SK-N-SH treated with all-trans-retinoic acid at 6 μM for 48 hours (cell line): Measurements from ENCODE around the gene GFPT2.

Experiments used
- ATAC-seq: fragments of 200-7000 bp; cut with Tn5 transposase; 3 replicates; pipeline ENCODE4 v1.9.1; 2020; ENCODE audit warnings: mild to moderate bottlenecking, moderate library complexity
- ARNTL ChIP-seq: fragments of 450-650 bp; formaldehyde crosslinking; IDR thresholded peaks from 2 replicates; pipeline ENCODE4 v1.5.0; 2020; ENCODE audit warnings: low read depth, mild to moderate bottlenecking, moderate library complexity, borderline replicate concordance
- BACH2 ChIP-seq: fragments of 250-450 bp; sonication (Bioruptor Pico); IDR thresholded peaks from 2 replicates; pipeline ENCODE4 v1.9.0; 2021; ENCODE audit warnings: mild to moderate bottlenecking, borderline replicate concordance
- CREB5 ChIP-seq: fragments of 250-450 bp; sonication (Bioruptor Pico); IDR thresholded peaks from 2 replicates; pipeline ENCODE4 v1.5.1; 2020; ENCODE audit warnings: low read depth, mild to moderate bottlenecking, moderate library complexity
- ESRRG ChIP-seq: fragments of 250-450 bp; sonication (Bioruptor Pico); IDR thresholded peaks from 2 replicates; pipeline ENCODE4 v1.6.1; 2021; ENCODE audit warnings: mild to moderate bottlenecking
- ISL1 ChIP-seq: fragments of 250-450 bp; sonication (Bioruptor Pico); IDR thresholded peaks from 2 replicates; pipeline ENCODE4 v2.1.2; 2022; ENCODE audit warnings: mild to moderate bottlenecking, moderate library complexity
- OSR1 ChIP-seq: fragments of 250-450 bp; sonication (Bioruptor Pico); IDR thresholded peaks from 2 replicates; pipeline ENCODE4 v1.8.0; 2022; ENCODE audit warnings: moderate library complexity, mild to moderate bottlenecking, inconsistent platforms
- PPARA ChIP-seq: fragments of 250-450 bp; sonication (Bioruptor Pico); IDR thresholded peaks from 2 replicates; pipeline ENCODE4 v1.5.0; 2020; ENCODE audit warnings: mild to moderate bottlenecking, borderline replicate concordance
- RARB ChIP-seq: fragments of 250-450 bp; sonication (Bioruptor Pico); IDR thresholded peaks from 2 replicates; pipeline ENCODE4 v1.8.0; 2021; ENCODE audit warnings: mild to moderate bottlenecking, moderate library complexity
- SNAI2 ChIP-seq: fragments of 250-450 bp; sonication (Bioruptor Pico); IDR thresholded peaks from 2 replicates; pipeline ENCODE4 v1.5.0; 2020; ENCODE audit warnings: mild to moderate bottlenecking, moderate library complexity
- TOX ChIP-seq: fragments of 250-450 bp; sonication (Bioruptor Pico); IDR thresholded peaks from 2 replicates; pipeline ENCODE4 v1.8.0; 2021; ENCODE audit warnings: mild to moderate bottlenecking, moderate library complexity, borderline replicate concordance
- TSHZ2 ChIP-seq: fragments of 250-450 bp; sonication (Bioruptor Pico); IDR thresholded peaks from 2 replicates; pipeline ENCODE4 v1.5.0; 2020; ENCODE audit warnings: mild to moderate bottlenecking, moderate library complexity
- ZFP3 ChIP-seq: fragments of 250-450 bp; sonication (Bioruptor Pico); IDR thresholded peaks from 2 replicates; pipeline ENCODE4 v1.5.0; 2020; ENCODE audit warnings: mild to moderate bottlenecking, moderate library complexity
- ZFP30 ChIP-seq: fragments of 450-650 bp; formaldehyde crosslinking; IDR thresholded peaks from 2 replicates; pipeline ENCODE4 v1.5.0; 2022; ENCODE audit warnings: mild to moderate bottlenecking, moderate library complexity
- ZNF565 ChIP-seq: fragments of 450-650 bp; formaldehyde crosslinking; conservative IDR thresholded peaks from 2 replicates; pipeline ENCODE4 v1.5.0; 2020; ENCODE audit warnings: low read depth, mild to moderate bottlenecking, moderate library complexity
- ZNF70 ChIP-seq: fragments of 450-650 bp; formaldehyde crosslinking; IDR thresholded peaks from 2 replicates; pipeline ENCODE4 v1.5.0; 2020; ENCODE audit warnings: mild to moderate bottlenecking, moderate library complexity
- ZNF8 ChIP-seq: fragments of 450-650 bp; formaldehyde crosslinking; IDR thresholded peaks from 2 replicates; pipeline ENCODE4 v1.5.0; 2020; ENCODE audit warnings: mild to moderate bottlenecking, moderate library complexity
- TF ChIP-seq, protein P1 (sequence below): fragments of 250-450 bp; sonication (Bioruptor Pico); IDR thresholded peaks from 2 replicates; pipeline ENCODE4 v1.8.0; 2021; ENCODE audit warnings: low read depth, mild to moderate bottlenecking, moderate library complexity, borderline replicate concordance
- TF ChIP-seq, protein P2 (sequence below): fragments of 250-450 bp; sonication (Bioruptor Pico); IDR thresholded peaks from 2 replicates; pipeline ENCODE4 v1.8.0; 2020; ENCODE audit warnings: mild to moderate bottlenecking, moderate library complexity, borderline replicate concordance

GFPT2 gene

GRCh38 chr5:180353980-180354452 lies 880 bp upstream of the GFPT2 start:
- no peak for ATAC-seq
- TF ChIP-seq PPARA (CRISPR knock-in tag) = no peak
- TF ChIP-seq OSR1 = no peak
- TF ChIP-seq, protein P1, sequence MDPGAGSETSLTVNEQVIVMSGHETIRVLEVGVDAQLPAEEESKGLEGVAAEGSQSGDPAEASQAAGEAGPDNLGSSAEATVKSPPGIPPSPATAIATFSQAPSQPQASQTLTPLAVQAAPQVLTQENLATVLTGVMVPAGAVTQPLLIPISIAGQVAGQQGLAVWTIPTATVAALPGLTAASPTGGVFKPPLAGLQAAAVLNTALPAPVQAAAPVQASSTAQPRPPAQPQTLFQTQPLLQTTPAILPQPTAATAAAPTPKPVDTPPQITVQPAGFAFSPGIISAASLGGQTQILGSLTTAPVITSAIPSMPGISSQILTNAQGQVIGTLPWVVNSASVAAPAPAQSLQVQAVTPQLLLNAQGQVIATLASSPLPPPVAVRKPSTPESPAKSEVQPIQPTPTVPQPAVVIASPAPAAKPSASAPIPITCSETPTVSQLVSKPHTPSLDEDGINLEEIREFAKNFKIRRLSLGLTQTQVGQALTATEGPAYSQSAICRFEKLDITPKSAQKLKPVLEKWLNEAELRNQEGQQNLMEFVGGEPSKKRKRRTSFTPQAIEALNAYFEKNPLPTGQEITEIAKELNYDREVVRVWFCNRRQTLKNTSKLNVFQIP = no peak
- TF ChIP-seq ZFP30 (CRISPR knock-in tag) = no peak
- TF ChIP-seq ZNF70 = no peak
- no peak for TF ChIP-seq ISL1 (CRISPR knock-in tag)
- TF ChIP-seq ZNF565 (CRISPR knock-in tag) = no peak
- TF ChIP-seq ZNF8 (CRISPR knock-in tag) = no peak
- no peak for TF ChIP-seq SNAI2
- no peak for TF ChIP-seq TOX

GRCh38 chr5:180352116-180353047 lies 754 bp downstream of the GFPT2 start:
- TF ChIP-seq, protein P2, sequence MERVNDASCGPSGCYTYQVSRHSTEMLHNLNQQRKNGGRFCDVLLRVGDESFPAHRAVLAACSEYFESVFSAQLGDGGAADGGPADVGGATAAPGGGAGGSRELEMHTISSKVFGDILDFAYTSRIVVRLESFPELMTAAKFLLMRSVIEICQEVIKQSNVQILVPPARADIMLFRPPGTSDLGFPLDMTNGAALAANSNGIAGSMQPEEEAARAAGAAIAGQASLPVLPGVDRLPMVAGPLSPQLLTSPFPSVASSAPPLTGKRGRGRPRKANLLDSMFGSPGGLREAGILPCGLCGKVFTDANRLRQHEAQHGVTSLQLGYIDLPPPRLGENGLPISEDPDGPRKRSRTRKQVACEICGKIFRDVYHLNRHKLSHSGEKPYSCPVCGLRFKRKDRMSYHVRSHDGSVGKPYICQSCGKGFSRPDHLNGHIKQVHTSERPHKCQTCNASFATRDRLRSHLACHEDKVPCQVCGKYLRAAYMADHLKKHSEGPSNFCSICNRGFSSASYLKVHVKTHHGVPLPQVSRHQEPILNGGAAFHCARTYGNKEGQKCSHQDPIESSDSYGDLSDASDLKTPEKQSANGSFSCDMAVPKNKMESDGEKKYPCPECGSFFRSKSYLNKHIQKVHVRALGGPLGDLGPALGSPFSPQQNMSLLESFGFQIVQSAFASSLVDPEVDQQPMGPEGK (CRISPR knock-in tag) = no peak
- TF ChIP-seq TSHZ2 (CRISPR knock-in tag) (no peak), ESRRG (no peak)
- no peak for ATAC-seq

DNA sequence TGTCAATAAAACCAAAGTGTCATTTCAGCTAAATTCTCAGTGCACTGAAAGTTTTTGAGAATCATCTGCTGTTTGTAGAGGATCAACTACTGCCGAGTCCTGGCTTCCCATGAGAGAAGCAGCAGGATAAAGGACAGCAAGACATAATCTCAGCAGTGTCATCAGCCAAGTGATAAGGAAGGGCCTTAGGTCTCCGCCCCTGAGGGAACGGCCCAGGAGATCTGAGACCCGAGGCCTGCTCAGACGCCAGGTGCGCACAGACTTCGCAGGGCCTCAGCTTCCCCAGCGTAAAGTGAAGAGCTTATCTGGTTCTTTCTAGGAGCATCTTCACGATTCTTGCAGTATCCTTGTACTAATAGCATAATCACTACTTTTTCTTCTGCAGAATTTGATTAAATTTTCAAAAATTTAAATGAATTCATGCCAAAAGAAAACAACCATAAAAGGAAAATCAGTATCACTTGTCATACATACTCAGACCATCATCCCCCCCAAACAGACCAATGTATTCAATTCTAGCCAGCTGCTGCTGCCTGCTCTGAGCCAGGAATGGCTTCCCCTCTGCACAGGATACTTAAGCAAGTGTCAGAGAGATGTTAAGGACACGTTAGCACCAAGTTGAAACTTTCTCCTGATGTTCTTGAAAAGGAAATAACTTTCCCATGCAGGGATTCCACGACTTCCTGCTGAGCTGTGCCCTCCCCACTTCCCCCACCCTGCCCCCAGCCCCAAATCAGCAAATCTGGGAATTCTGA lies 2.2 kb downstream of the GFPT2 start:
- TF ChIP-seq, protein P2 (CRISPR knock-in tag) = no peak
- no peak for TF ChIP-seq TOX
- TF ChIP-seq CREB5 (CRISPR knock-in tag) = no peak
- TF ChIP-seq ZNF8 (CRISPR knock-in tag) = no peak
- TF ChIP-seq ARNTL (CRISPR knock-in tag) = no peak
- TF ChIP-seq, all 23 proteins: peak for 0
- ATAC-seq = no peak

DNA sequence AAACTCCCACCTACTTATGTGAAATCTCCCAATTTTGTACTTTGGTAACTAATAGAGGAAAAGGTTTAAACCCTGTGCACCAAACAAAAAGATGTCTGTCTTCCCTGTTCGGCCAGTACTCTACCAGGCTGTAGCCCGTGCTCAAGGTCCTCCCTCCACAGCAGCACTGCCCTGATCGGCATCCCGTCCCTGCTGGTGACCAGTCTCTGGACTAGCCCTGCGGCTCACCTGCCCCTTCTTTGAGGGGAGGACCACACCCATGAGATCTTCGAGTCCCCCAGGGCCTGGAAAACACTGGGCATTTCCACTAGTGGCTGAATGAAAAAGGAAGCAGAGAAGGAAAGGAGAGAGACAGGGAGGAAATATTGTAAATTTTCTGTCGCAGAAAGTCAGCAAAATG lies 2.8 kb downstream of the GFPT2 start:
- ATAC-seq = no peak

More for the DNA sequence above, 2.8 kb downstream of the GFPT2 start:
- TF ChIP-seq ZFP30 (CRISPR knock-in tag) (no peak), ZNF70 (no peak), RARB (CRISPR knock-in tag) (no peak), OSR1 (no peak), ZNF8 (CRISPR knock-in tag) (no peak), BACH2 (CRISPR knock-in tag) (no peak), ZFP3 (no peak)
